Astrocyte (in vitro differentiated cells and primary cell): ENCODE data around the gene STRN4.

Experiments used
- CTCF ChIP-seq: IDR thresholded peaks from 2 replicates; pipeline ENCODE4 v1.5.1; 2011; ENCODE audit warnings: low read depth, mild to moderate bottlenecking, inconsistent platforms, low read length, moderate library complexity; ENCODE audit not compliant: insufficient read depth
- EZH2 ChIP-seq: IDR thresholded peaks from 2 replicates; pipeline ENCODE4 v1.6.1; 2012; ENCODE audit warnings: mild to moderate bottlenecking, low read length, inconsistent platforms; ENCODE audit not compliant: insufficient read depth

GRCh38 chr19:46697204-46697960 lies 48.9 kb downstream of the STRN4 start:
- TF ChIP-seq EZH2 (no peak), CTCF (no peak)
